ENCODE data around the gene FMNL3. TPM values are rescaled to one million over a fixed set of nuclear protein-coding genes. Genes with fewer than 3 reads are reported as not detected.

Gene FMNL3
- total RNA-seq, 2 donors from 2014 or later: 16.6 to 27.9 TPM

DNA sequence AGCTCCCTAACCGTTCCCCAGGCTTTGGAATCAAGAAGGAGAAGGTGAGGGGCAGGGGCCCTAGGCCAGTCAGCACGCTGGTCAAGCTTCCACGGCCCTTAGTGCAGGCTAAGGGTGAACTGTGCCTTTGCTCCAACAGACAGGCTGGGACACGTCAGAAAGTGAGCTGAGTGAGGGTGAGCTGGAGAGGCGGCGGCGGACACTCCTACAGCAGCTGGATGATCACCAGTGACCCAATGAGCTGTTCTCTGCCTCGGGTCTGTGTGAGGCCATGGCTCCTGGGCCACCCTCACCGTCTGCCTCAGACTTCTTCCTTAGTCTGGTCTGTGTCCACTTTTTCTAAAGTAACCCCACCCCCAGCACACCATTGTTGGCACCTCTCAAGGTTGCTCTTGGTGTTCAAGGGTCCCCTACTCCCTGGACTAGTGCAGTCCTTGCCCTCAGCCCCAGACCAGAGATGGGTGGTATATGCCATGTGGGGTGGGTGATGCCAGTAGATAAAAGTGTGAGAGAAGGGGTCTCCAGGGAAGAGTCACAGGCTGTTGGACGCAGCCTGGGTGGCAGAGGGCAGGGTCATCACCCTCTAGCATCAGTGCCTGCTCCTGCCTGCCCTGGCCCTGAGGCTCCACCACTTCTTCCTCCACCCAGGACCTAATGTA, 63.1 kb downstream of the FMNL3 start:
- intact Hi-C loops (cut with DNase I): loop anchor here (1.0 to 2.0 kb wide), 3 partner anchors 43 to 63 kb away; partner anchors contain the start of gene FMNL3 (in 2 of the 2)
- DNase-seq (ENCODE audit: low spot score): no peak

DNA sequence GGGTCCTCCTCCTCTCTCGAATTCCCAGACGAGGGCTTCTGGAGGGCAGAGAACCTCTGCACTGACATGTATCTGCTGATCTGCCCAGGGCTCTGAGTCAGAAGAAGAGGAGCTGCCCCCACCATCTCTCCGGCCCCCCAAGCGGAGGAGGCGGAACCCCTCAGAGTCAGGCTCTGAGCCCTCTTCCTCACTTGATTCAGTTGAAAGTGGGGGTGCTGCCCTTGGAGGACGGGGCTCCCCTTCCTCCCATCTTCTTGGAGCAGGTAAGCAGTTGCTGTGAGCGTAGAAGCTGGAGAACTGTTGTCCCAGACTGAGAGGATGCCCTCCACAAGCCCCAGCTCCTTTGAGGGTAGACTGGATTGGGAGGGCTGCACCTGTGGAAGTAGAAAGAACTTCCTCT, 64.1 kb downstream of the FMNL3 start:
- intact Hi-C loops (cut with DNase I): loop anchor here in 1 of 2 donors (2.0 kb wide), 1 partner anchor 42 kb away; no protein-coding TSS in a partner anchor
- DNase-seq (ENCODE audit: low spot score): no peak

DNA sequence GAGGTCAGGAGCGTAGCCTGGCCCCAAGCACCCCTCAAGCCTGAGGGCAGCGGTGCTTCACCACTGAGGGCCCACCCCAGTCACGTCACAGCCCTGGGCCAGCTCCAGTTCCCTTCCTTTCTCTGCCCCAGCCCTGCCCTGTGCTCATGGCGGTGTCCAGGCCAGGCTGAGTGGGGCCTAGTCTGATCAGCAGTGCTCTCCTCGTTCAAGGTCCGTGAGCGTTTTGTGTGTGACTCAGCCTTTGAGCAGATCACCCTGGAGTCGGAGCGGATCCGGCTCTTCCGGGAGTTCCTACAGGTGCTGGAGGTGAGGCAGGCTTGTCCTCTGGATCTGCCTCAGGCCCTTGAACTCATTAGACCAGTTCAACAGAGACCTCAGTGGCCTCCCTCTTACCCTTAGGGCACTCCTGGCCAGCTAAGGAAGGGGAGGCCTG, 64.8 kb downstream of the FMNL3 start:
- DNase-seq (ENCODE audit: low spot score): no peak
- intact Hi-C loops (cut with DNase I): loop anchor here in 1 of 2 donors (2.0 kb wide), 1 partner anchor 42 kb away; no protein-coding TSS in a partner anchor

GRCh38 chr12:49641748-49642369, 65.3 kb downstream of the FMNL3 start:
- intact Hi-C loops (cut with DNase I): loop anchor here in 1 of 2 donors (2.0 kb wide), 1 partner anchor 41 kb away; no protein-coding TSS in a partner anchor
- DNase-seq (ENCODE audit: low spot score): no peak

DNA sequence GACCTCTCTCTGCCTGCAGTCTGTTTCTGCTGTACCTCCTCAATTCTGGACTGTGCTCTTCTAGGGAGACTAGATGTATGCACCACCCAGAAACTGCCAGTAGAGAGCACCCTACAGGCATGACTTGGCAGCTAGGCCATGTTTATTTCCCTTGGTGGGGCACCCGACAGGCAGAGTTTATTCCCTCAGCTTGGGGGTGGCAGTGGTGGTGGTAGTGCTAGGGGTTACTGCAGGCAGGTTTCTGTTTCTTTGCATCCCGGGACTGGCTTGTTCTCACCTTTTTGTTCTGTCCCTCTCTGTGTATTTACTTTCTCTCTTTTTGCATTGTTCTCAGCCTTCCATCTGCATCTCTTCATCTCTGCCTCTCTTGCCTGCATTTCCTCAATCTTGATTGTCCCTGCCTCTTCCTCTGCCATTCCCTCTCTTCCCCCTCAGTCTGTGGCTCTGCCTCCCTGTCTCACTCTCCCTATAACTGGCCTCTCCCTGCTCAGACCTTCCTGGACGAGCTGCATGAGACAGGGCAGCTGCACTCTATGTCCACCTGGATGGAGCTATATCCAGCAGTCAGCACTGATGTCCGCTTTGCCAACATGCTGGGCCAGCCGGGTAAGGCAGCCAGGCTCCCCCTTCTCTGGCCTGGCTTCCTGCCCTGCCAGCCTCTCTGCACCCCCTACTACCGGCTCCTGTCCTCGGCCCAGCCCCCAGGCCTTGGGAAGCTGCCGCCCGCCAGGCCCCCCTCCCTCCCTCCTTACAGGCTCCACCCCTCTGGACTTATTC, 70.0 kb downstream of the FMNL3 start:
- intact Hi-C loops (cut with DNase I): no loop called here
- DNase-seq (ENCODE audit: low spot score): no peak

DNA sequence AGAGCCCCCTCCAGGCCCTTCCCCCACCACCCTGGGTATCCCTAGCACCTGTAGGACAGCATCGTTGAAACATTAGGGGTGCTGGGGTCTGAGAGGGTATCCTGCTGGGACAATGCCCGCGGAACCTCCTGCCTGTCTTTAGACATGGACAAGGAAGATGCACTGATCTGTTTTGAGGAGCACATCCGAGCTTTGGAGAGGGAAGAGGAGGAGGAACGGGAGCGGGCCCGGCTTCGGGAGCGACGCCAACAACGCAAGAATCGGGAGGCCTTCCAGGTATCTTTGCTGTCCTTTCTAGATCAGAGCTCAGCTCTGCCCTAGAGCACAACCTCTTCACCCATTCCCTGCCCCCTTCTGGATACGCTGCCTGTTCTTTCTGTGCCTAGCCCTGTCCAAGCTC, 70.6 kb downstream of the FMNL3 start:
- DNase-seq (ENCODE audit: low spot score): no peak
- intact Hi-C loops (cut with DNase I): no loop called here

DNA sequence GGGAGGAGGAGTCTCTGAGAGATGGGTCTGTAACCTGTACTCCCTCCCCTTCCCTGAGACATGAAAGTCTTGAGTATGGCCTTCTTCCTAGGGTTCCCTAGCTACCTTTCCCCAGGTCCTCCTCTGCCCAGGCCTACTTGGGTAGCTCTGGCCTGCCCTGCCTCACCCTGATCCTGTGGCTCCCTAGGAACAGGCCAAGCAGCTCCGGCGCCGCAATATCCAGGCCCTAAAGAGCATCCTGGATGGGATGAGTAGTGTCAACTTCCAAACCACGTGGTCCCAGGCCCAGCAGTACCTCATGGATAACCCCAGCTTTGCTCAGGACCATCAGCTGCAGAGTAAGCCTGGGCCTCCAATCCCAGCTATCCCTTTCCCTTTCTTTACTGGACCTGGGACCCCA, 71.5 kb downstream of the FMNL3 start:
- no peak for DNase-seq (ENCODE audit: low spot score)
- intact Hi-C loops (cut with DNase I): no loop called here

- intact Hi-C loops (cut with DNase I): no loop called here
- no peak for DNase-seq (ENCODE audit: low spot score)
These were observed 72.2 kb downstream of the FMNL3 start for GRCh38 chr12:49635036-49635435.

- intact Hi-C loops (cut with DNase I): no loop called here
- no peak for DNase-seq (ENCODE audit: low spot score)
These were observed 73.4 kb downstream of the FMNL3 start for GRCh38 chr12:49633703-49634345.

GRCh38 chr12:49632986-49633702, 74.1 kb downstream of the FMNL3 start:
- DNase-seq (ENCODE audit: low spot score): no peak
- intact Hi-C loops (cut with DNase I): no loop called here

DNA sequence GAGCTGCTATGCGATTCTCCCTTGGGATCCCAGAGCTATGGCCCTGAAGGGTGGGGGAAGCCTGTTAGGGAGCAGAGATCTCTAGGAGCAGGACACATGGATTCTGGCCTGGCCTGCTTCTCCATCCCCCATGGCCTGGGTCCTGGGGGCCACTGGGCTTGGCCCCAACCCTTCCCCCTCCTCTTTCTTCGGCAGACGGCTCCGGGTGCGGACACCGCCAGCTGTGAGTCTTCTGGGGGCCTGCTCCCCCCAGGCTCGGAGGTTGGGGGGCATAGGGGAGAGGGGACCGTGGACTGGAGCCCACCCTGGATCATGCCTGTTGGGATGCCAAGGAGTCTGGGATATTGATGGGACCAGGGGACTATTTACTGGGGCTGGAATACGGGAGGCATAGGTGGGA, 74.8 kb downstream of the FMNL3 start:
- intact Hi-C loops (cut with DNase I): no loop called here

GRCh38 chr12:49631336-49631907, 75.8 kb downstream of the FMNL3 start:
- intact Hi-C loops (cut with DNase I): no loop called here
- no peak for DNase-seq (ENCODE audit: low spot score)

More for the DNA sequence above, 74.8 kb downstream of the FMNL3 start:
- no peak for DNase-seq (ENCODE audit: low spot score)

GRCh38 chr12:49627752-49628360, 79.3 kb downstream of the FMNL3 start:
- intact Hi-C loops (cut with DNase I): no loop called here
- DNase-seq (ENCODE audit: low spot score): no peak

GRCh38 chr12:49626836-49627235, 80.4 kb downstream of the FMNL3 start:
- no peak for DNase-seq (ENCODE audit: low spot score)
- intact Hi-C loops (cut with DNase I): no loop called here

DNA sequence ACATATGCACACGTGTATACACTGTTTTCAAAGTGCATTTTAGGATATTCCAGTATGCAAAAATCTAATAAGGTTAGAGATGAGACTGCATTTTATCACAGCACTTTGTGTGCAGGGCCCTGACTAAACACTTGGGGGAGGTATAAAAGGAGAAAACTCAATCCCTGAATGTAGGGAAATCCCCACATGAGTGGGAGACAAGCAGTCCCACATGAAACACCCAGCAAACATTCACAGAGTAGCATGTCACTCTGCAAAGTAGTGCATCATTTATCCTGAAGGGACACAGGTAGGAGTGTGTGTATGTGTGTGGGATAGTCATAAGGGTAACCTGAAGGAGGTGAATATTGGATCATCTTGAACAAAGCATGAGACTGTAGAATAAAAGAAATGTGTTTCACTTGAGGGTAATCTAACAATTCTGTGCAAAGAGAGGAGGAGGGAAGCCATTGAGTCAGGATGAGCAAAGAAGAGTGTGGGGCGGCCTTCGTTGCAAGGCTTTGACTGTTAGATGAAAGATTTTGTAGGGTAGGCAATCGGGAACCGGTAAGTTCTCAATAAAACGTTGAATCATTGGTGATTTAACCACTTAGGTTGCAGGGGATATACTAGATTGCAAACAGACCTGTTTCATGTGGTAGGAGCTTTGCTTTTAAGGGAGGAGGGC, 80.9 kb downstream of the FMNL3 start:
- intact Hi-C loops (cut with DNase I): no loop called here
- no peak for DNase-seq (ENCODE audit: low spot score)

GRCh38 chr12:49624921-49625577, 82.2 kb downstream of the FMNL3 start:
- no peak for DNase-seq (ENCODE audit: low spot score)
- intact Hi-C loops (cut with DNase I): no loop called here
